Sciatic nerve (tissue), 2 donors: Measurements from ENCODE around the gene CPED1. TPM values are rescaled to one million over a fixed set of nuclear protein-coding genes. Genes with fewer than 3 reads are reported as not detected.

Experiments used
- ATAC-seq: fragments of 200-7000 bp; cut with Tn5 transposase; one replicate; pipeline ENCODE4 v1.9.1; 2020; ENCODE audit warnings: mild to moderate bottlenecking, moderate library complexity
- DNase-seq: peaks from one replicate; pipeline ENCODE4 v3.0.0-alpha.2; 2020; ENCODE audit warnings: low spot score
- intact Hi-C: fragments of 100-400 bp; cut with DNase I; formaldehyde crosslinking; loops from one replicate; pipeline ENCODE4 v1.14.2; 2022
- total RNA-seq: library from RNA; stranded (reverse); fragmentation: NEBNext Ultra II Directional; extraction: Animal tissue kit (Norgen Biotek cat#: 25700); gene quantifications from one replicate; pipeline ENCODE4 v1.2.1, GENCODE V29; 2021
- donor health status: DM: no; HTN: no; CAD: no.
- donor health status: DM: no; HTN: no; CAD: no.

CPED1 gene
- total RNA-seq, 1 donor from 2014 or later, result 41.9 TPM

DNA sequence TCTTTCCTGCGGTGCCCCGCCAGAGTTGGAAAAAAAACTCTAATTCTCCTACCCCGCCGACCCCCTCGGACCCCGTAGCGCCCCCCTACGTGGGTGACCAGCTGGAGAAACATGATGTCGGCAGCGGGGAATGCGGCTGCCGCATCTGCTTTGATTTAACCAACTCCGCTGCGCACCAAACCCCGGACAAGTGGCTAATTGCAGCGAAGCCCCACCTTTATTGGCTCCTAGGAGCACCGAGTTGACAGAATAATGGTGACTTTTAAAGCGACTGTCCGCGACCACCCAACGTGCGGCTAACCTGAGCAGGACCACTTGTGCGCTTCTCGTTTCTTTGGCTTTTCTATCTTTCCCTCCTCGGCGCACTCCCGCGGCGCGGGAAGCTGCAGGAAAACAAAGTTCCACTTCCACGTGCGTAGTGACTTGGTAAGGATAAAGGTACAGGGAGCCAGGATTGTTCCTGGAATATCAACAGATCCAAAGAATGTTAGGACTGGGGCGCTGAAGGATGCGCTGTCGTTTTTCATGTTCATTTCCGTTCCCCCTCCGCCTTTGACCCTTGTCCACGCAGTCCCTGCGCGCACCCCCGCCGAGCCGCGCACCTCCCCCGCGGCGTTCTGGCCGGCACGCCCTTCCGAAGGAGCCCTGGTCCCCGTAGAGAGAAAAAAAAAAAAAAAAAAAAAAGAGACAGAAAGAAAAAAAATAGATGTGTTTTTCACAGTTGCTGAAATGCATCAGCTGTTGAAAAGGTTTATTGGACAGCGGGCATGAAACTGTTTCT, 341.7 kb downstream of the CPED1 start:
- ATAC-seq, result peak; percentile 23
- intact Hi-C loops, result no loop called here
- DNase-seq, result no peak

DNA sequence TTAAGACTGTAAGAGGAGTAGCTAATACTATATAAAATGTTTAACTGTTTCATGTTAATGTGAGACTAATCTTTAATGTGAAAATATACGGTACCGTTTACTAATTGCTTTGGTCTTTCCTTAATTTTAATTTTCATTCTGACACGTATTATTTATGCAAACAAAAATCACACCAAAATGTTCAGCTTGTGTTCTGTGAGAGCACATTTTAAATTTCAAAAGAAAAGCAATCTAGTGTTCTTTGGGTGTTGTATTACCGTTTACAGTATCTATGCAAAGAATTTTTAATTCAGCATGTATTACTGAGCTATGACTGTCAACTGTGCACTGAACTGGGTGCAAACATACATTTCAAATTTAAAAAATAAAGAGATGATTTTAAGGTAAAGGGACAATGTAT, 342.5 kb downstream of the CPED1 start:
- intact Hi-C loops, result no loop called here
- ATAC-seq, result no peak
- DNase-seq, result no peak

DNA sequence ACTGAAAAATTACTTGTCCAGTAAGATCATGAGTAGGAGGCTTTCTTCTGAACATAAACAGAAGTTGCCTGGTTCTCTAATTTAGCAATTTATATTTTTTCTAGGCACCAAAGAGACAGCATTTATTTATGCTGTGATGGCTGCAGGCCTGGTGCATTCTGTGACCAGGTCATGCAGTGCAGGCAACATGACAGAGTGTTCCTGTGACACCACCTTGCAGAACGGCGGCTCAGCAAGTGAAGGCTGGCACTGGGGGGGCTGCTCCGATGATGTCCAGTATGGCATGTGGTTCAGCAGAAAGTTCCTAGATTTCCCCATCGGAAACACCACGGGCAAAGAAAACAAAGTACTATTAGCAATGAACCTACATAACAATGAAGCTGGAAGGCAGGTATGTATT, 343.1 kb downstream of the CPED1 start:
- ATAC-seq (no peak), DNase-seq (no peak)
- intact Hi-C loops, result no loop called here

DNA sequence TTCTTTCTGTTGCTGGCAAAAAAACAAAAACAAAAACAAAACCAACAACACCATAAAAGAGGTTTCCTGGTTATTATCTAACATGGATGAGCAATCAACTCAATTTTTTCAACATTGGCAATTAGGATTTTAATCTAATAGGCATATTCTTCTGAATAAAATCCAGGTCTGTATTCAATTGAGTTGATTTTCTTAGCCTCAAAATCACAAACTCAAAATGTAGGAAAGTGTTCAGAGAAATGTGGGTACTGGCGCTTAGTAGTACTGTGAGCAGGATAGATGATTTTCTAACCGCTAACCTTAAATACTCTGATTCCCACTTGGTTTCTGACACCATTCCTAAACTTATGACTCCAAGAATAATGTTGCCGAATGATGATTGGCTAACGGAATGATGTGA, 345.9 kb downstream of the CPED1 start:
- DNase-seq, result no peak
- no peak for ATAC-seq
- intact Hi-C loops, result no loop called here

DNA sequence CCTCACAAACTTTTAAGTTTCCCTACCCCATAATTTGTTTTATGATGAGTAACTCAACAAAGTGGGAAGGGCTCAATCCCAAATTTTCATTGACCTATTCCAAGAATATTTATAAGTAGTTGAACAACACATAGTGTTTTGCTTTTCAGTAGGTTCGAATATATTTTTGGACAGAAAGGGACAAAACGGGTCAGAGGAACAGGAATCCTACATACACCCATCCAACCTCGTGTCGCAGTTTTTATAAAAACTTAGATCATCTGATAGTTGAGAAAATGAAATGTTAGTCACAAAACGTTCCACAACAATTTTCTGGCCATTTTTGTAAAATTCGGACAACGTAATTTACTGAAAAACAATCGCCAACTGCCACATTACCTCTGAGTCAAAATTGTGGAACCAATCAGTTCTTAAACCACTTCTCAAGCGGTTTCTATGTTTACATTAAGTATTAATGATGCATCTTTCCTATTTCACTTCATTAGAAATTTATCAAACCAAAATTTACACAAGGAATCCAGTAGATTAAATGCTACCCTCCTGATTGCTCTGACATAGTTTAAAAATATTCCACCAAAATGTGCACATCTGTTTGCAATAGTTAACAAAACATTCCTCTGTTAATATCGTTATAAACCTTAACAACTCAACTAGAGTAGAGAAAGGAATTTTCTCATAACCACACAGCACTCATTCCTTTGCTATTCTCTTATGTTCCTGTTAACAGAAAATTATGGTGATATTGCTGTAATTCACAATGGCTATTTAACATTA, 346.6 kb downstream of the CPED1 start:
- intact Hi-C loops, result no loop called here
- DNase-seq, result no peak
- ATAC-seq, result no peak

DNA sequence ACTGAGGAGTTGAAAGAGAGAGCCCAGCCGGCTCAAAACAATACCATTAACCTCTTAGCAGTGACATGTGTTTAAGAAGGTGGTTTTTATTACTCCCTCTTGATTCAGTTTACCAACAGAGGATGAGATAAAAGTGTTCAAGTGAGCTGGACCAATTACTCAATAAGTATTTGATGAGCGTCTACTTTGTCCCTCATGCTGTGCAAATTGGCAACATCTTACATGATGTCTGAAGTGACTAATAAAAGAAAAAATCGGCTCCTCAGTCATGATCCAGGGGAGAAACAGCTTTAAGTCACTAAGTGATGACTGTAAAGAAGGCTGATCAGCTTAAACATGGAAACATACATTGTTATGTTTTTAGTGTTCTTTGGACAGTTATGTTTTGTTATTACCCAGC, 348.1 kb downstream of the CPED1 start:
- ATAC-seq, result no peak
- DNase-seq, result no peak
- intact Hi-C loops, result no loop called here

DNA sequence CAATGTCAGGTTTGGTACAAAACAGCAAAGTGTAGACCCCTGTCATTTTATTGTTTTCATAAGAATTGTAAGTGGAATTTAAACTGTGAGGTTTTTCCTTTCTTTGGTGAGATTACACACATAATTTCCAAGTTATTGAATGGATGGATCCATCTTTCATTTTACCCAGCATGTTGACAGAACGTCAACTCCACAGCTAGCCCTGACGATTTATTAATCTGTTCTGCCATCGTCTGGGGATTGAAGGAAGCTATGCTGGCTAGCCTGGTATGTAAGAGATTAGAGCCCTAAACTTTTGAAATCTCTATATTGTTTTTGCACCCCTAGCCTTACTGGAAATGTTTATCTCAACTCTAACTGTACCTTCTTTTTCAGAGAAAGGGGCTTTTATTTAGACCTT, 348.9 kb downstream of the CPED1 start:
- ATAC-seq, result no peak
- no peak for DNase-seq
- intact Hi-C loops, result no loop called here

DNA sequence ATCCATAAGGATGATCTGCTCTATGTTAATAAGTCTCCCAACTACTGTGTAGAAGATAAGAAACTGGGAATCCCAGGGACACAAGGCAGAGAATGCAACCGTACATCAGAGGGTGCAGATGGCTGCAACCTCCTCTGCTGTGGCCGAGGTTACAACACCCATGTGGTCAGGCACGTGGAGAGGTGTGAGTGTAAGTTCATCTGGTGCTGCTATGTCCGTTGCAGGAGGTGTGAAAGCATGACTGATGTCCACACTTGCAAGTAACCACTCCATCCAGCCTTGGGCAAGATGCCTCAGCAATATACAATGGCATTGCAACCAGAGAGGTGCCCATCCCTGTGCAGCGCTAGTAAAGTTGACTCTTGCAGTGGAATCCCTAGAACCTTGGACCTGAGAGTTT, 350.6 kb downstream of the CPED1 start:
- intact Hi-C loops, result no loop called here
- no peak for ATAC-seq
- DNase-seq, result no peak

DNA sequence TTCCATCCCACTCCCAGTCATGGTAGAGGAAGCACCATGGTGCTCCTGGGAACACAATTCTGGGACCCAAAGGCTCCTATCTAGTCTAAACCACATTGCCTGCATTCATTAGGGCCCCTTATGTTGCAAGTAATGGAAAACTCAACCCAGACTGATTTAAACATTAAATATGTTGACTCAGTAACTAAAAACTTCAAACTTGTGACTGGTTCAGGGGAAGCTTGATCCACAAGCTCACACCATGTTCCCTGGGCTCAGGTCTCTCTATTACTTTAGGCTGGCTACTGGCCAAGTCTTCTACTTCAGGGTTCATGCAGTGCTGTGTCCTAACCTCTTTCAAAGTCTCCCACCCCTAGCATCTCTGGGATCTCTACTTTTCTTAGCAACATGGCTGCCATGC, 353.4 kb downstream of the CPED1 start:
- ATAC-seq (no peak), DNase-seq (no peak)
- intact Hi-C loops, result no loop called here

DNA sequence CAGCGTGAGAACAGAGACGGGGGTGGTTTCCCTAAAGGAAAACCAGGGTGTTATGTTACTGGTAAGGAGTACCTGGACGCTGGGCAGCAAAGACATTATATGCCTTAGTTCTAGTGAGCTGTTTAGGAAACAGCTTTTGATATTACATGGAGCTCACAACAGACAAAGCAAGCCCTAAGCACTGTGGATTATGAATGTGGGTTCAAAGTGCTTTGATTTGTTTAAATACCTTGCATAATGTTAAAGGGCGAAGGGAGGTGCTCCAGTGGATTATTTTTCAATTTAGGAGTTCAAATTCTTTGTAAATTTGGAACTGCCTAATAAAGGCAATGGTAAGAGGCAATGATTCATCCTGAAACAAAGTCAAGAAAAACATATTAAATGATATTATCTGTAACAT, 354.1 kb downstream of the CPED1 start:
- intact Hi-C loops, result no loop called here
- ATAC-seq, result no peak

DNA sequence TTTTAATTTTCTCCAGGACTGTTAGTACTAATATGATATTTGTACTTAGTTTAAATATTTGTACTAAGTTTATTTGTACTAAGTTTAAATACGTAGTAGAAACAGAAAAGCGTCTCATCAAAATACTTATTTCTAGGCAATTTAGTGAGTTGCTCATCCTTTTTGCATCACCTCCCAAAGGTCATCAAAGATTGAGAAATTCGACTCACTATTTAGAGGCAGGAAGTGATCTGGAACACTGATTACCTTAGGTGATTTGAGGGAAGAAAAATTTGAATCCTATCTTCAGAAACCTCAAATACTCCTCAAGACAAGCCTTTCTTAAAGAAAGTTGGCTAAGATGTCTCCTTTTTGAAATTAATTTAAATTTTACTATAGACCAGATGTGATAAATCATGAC, 354.8 kb downstream of the CPED1 start:
- DNase-seq, result no peak
- ATAC-seq, result peak; percentile 62
- intact Hi-C loops, result no loop called here

More for the DNA sequence above, 354.1 kb downstream of the CPED1 start:
- no peak for DNase-seq

DNA sequence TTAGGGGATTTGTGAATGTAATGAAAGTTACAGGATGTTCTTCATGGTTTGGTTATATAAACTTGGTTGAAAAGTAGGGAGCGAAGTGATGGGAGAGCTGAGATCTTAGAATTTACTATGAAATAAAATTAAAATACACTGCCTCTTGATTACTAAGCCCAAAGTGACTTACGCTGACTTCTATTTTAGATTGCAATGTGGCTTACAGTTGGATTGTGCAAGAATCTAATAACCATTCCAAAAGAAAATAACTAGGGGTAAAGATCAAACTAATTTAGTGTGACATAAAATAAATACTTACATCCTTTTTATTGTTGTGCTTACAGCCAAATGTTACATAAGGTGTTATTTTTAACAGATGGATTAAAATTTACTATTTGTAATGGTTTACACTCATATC, 355.6 kb downstream of the CPED1 start:
- no peak for DNase-seq
- intact Hi-C loops, result no loop called here
- ATAC-seq, result peak; percentile 57

DNA sequence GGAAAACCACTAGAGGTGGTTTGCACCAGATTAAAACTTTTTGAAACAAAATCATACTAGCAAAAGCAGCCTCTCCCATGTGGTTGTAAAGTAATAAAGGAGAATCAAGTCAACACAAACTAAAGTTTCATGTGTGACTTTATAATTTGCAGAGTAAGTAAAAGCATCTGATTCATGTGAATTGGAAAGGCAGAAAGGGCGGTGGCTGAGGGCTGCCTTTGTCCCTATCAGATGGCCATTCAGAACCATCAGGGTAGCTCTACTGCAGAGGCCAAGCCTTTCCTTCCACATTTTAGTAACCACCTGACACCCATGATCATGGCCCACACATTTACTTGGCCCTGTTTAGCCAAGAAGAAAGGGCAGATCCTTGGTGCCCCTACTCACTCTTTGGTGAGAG, 356.0 kb downstream of the CPED1 start:
- intact Hi-C loops, result no loop called here
- DNase-seq (no peak), ATAC-seq (peak; percentile 44)

Other genes starting within 250 kb of the CPED1 start
- 7.6 TPM for gene TSPAN12, start 130.6 kb upstream of the CPED1 start, total RNA-seq
- 15.1 TPM for gene ING3, start 37.9 kb upstream of the CPED1 start, total RNA-seq